ENCODE data around the gene LSM14A.

Gene LSM14A

DNA sequence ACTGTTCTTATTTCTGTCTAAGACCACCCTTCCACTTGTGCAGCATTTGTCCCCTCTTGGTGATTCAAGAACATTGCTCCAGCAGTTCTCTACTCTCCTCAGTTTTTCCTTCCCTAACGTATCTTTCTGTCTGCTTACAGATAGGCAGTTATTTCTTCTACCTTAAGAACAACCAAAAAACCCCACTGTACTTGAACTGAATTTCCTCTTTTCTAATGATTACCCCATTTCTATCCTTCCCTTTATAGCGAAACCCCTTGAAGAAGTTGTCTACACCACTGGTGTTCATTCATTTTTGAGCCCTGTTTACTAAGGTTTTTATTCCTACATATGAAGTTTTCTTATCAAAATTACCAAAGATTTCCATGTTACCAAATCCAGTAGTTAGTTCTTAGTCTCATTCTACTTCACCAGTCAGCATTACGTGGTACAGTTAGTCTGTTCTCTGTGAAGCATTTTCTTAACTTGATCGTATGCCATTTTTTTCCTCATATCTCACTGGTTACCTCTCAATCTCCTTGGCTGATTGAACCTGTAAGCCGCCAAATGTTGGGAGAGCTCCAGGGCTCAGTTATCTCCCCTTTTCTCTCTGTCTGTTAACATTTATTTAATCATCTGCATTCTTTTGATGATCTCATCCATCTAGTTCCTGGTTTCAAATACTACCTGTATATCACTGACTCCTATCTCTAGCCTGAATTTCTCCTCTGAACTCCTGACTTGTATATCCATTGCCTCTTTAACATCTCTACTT is 9.0 kb downstream of the LSM14A start (continued):
- TF ChIP-seq KLF8 (tag by site-specific recombination; IDR thresholded peaks at IDR 0.05): 0 out of 2 replicates have a peak, but pooled peaks have one; percentile 59
- TF ChIP-seq, protein P1, sequence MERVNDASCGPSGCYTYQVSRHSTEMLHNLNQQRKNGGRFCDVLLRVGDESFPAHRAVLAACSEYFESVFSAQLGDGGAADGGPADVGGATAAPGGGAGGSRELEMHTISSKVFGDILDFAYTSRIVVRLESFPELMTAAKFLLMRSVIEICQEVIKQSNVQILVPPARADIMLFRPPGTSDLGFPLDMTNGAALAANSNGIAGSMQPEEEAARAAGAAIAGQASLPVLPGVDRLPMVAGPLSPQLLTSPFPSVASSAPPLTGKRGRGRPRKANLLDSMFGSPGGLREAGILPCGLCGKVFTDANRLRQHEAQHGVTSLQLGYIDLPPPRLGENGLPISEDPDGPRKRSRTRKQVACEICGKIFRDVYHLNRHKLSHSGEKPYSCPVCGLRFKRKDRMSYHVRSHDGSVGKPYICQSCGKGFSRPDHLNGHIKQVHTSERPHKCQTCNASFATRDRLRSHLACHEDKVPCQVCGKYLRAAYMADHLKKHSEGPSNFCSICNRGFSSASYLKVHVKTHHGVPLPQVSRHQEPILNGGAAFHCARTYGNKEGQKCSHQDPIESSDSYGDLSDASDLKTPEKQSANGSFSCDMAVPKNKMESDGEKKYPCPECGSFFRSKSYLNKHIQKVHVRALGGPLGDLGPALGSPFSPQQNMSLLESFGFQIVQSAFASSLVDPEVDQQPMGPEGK (tag by site-specific recombination; IDR thresholded peaks at IDR 0.05): 0 out of 2 replicates have a peak, but pooled peaks have one; percentile 25
- TF ChIP-seq, protein P2, sequence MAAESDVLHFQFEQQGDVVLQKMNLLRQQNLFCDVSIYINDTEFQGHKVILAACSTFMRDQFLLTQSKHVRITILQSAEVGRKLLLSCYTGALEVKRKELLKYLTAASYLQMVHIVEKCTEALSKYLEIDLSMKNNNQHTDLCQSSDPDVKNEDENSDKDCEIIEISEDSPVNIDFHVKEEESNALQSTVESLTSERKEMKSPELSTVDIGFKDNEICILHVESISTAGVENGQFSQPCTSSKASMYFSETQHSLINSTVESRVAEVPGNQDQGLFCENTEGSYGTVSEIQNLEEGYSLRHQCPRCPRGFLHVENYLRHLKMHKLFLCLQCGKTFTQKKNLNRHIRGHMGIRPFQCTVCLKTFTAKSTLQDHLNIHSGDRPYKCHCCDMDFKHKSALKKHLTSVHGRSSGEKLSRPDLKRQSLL (tag by site-specific recombination; IDR thresholded peaks at IDR 0.05): no peak
- TF ChIP-seq ZNF776 (tag by site-specific recombination; IDR thresholded peaks at IDR 0.05; ENCODE audit: borderline replicate concordance): no peak
- TF ChIP-seq, protein P3, sequence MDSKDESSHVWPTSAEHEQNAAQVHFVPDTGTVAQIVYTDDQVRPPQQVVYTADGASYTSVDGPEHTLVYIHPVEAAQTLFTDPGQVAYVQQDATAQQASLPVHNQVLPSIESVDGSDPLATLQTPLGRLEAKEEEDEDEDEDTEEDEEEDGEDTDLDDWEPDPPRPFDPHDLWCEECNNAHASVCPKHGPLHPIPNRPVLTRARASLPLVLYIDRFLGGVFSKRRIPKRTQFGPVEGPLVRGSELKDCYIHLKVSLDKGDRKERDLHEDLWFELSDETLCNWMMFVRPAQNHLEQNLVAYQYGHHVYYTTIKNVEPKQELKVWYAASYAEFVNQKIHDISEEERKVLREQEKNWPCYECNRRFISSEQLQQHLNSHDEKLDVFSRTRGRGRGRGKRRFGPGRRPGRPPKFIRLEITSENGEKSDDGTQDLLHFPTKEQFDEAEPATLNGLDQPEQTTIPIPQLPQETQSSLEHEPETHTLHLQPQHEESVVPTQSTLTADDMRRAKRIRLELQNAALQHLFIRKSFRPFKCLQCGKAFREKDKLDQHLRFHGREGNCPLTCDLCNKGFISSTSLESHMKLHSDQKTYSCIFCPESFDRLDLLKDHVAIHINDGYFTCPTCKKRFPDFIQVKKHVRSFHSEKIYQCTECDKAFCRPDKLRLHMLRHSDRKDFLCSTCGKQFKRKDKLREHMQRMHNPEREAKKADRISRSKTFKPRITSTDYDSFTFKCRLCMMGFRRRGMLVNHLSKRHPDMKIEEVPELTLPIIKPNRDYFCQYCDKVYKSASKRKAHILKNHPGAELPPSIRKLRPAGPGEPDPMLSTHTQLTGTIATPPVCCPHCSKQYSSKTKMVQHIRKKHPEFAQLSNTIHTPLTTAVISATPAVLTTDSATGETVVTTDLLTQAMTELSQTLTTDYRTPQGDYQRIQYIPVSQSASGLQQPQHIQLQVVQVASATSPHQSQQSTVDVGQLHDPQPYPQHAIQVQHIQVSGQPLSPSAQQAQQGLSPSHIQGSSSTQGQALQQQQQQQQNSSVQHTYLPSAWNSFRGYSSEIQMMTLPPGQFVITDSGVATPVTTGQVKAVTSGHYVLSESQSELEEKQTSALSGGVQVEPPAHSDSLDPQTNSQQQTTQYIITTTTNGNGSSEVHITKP (tag by site-specific recombination; IDR thresholded peaks at IDR 0.05): peak; percentile 43; the same call in 1 of the 2 replicates
- no peak for TF ChIP-seq ZNF530 (tag by site-specific recombination; IDR thresholded peaks at IDR 0.05; ENCODE audit: low read depth)
- peak; percentile 42; the same call in 1 of the 2 replicates for TF ChIP-seq SP7 (tag by site-specific recombination; IDR thresholded peaks at IDR 0.05)
- no peak for TF ChIP-seq ZFP3 (tag by site-specific recombination; IDR thresholded peaks at IDR 0.05; ENCODE audit: low read depth)
- TF ChIP-seq, protein P4, sequence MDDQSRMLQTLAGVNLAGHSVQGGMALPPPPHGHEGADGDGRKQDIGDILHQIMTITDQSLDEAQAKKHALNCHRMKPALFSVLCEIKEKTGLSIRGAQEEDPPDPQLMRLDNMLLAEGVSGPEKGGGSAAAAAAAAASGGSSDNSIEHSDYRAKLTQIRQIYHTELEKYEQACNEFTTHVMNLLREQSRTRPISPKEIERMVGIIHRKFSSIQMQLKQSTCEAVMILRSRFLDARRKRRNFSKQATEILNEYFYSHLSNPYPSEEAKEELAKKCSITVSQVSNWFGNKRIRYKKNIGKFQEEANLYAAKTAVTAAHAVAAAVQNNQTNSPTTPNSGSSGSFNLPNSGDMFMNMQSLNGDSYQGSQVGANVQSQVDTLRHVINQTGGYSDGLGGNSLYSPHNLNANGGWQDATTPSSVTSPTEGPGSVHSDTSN (CRISPR knock-in tag; IDR thresholded peaks at IDR 0.05): no peak
- TF ChIP-seq, protein P5, sequence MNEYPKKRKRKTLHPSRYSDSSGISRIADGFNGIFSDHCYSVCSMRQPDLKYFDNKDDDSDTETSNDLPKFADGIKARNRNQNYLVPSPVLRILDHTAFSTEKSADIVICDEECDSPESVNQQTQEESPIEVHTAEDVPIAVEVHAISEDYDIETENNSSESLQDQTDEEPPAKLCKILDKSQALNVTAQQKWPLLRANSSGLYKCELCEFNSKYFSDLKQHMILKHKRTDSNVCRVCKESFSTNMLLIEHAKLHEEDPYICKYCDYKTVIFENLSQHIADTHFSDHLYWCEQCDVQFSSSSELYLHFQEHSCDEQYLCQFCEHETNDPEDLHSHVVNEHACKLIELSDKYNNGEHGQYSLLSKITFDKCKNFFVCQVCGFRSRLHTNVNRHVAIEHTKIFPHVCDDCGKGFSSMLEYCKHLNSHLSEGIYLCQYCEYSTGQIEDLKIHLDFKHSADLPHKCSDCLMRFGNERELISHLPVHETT (tag by site-specific recombination; IDR thresholded peaks at IDR 0.05): peak; percentile 63; the same call in 1 of the 2 replicates
- TF ChIP-seq ZNF837 (tag by site-specific recombination; IDR thresholded peaks at IDR 0.05): no peak
- TF ChIP-seq ZFP69B (tag by site-specific recombination; IDR thresholded peaks at IDR 0.05): 0 out of 2 replicates have a peak, but pooled peaks have one; percentile 59
- no peak for TF ChIP-seq ZNF510 (tag by site-specific recombination; IDR thresholded peaks at IDR 0.05; ENCODE audit: insufficient replicate concordance)
- TF ChIP-seq, protein P6, sequence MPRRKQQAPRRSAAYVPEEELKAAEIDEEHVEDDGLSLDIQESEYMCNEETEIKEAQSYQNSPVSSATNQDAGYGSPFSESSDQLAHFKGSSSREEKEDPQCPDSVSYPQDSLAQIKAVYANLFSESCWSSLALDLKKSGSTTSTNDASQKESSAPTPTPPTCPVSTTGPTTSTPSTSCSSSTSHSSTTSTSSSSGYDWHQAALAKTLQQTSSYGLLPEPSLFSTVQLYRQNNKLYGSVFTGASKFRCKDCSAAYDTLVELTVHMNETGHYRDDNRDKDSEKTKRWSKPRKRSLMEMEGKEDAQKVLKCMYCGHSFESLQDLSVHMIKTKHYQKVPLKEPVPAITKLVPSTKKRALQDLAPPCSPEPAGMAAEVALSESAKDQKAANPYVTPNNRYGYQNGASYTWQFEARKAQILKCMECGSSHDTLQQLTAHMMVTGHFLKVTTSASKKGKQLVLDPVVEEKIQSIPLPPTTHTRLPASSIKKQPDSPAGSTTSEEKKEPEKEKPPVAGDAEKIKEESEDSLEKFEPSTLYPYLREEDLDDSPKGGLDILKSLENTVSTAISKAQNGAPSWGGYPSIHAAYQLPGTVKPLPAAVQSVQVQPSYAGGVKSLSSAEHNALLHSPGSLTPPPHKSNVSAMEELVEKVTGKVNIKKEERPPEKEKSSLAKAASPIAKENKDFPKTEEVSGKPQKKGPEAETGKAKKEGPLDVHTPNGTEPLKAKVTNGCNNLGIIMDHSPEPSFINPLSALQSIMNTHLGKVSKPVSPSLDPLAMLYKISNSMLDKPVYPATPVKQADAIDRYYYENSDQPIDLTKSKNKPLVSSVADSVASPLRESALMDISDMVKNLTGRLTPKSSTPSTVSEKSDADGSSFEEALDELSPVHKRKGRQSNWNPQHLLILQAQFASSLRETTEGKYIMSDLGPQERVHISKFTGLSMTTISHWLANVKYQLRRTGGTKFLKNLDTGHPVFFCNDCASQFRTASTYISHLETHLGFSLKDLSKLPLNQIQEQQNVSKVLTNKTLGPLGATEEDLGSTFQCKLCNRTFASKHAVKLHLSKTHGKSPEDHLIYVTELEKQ (tag by site-specific recombination; IDR thresholded peaks at IDR 0.05; ENCODE audit: borderline replicate concordance): peak; percentile 47; the same call in 1 of the 2 replicates
- no peak for TF ChIP-seq ZNF585B (tag by site-specific recombination; IDR thresholded peaks at IDR 0.05)
- no peak for TF ChIP-seq ZNF266 (tag by site-specific recombination; IDR thresholded peaks at IDR 0.05; ENCODE audit: low read depth)
- no peak for TF ChIP-seq ZNF624 (tag by site-specific recombination; IDR thresholded peaks at IDR 0.05)
- TF ChIP-seq, protein P7, sequence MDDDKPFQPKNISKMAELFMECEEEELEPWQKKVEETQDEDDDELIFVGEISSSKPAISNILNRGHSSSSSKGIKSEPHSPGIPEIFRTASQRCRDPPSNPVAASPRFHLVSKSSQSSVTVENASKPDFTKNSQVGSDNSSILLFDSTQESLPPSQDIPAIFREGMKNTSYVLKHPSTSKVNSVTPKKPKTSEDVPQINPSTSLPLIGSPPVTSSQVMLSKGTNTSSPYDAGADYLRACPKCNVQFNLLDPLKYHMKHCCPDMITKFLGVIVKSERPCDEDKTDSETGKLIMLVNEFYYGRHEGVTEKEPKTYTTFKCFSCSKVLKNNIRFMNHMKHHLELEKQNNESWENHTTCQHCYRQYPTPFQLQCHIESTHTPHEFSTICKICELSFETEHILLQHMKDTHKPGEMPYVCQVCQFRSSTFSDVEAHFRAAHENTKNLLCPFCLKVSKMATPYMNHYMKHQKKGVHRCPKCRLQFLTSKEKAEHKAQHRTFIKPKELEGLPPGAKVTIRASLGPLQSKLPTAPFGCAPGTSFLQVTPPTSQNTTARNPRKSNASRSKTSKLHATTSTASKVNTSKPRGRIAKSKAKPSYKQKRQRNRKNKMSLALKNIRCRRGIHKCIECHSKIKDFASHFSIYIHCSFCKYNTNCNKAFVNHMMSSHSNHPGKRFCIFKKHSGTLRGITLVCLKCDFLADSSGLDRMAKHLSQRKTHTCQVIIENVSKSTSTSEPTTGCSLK (tag by site-specific recombination; IDR thresholded peaks at IDR 0.05): no peak
- TF ChIP-seq ZNF626 (tag by site-specific recombination; IDR thresholded peaks at IDR 0.05): no peak
- peak; percentile 77 for TF ChIP-seq ZNF629 (tag by site-specific recombination; IDR thresholded peaks at IDR 0.05)
- TF ChIP-seq ZXDB (tag by site-specific recombination; IDR thresholded peaks at IDR 0.05): no peak; the same call in 1 of the 2 replicates
